ENCODE data around the gene ACTG1.
A peak's percentile ranks its signal among the peaks of the same experiment; 100 is the strongest.

ACTG1 gene

GRCh38 chr17:81539571-81539900 lies 26.9 kb upstream of the ACTG1 start:
- Histone ChIP-seq H3K27me3 (peaks cover 0 to 15% of the 10 kb centered on the region in 2 donors), H3K4me3 (no peak overlapping the region), H3K36me3 (peaks cover 28 to 65% (median 59%) of the 10 kb centered on the region in 3 donors), H3K9me3 (no peaks in the 10 kb centered on the region), H3K27ac (no peak overlapping the region), H3K4me1 (peaks cover 0 to 14% (median 10%) of the 10 kb centered on the region in 4 donors)
- DNase-seq = no peak
- TF ChIP-seq CTCF (IDR thresholded peaks at IDR 0.05) = no peak
- intact Hi-C loops (cut with DNase I; ENCODE audit: low total_unique reads) = no loop called here

GRCh38 chr17:81538651-81539570 lies 26.3 kb upstream of the ACTG1 start:
- Histone ChIP-seq H3K27me3 (peaks cover 0 to 15% of the 10 kb centered on the region in 2 donors), H3K36me3 (peaks cover 23 to 59% (median 52%) of the 10 kb centered on the region in 3 donors), H3K4me1 (peaks cover 0 to 20% (median 10%) of the 10 kb centered on the region in 4 donors), H3K9me3 (no peaks in the 10 kb centered on the region), H3K27ac (no peak overlapping the region), H3K4me3 (no peak overlapping the region)
- DNase-seq = no peak
- TF ChIP-seq CTCF (IDR thresholded peaks at IDR 0.05) = no peak
- intact Hi-C loops (cut with DNase I; ENCODE audit: low total_unique reads) = no loop called here

DNA sequence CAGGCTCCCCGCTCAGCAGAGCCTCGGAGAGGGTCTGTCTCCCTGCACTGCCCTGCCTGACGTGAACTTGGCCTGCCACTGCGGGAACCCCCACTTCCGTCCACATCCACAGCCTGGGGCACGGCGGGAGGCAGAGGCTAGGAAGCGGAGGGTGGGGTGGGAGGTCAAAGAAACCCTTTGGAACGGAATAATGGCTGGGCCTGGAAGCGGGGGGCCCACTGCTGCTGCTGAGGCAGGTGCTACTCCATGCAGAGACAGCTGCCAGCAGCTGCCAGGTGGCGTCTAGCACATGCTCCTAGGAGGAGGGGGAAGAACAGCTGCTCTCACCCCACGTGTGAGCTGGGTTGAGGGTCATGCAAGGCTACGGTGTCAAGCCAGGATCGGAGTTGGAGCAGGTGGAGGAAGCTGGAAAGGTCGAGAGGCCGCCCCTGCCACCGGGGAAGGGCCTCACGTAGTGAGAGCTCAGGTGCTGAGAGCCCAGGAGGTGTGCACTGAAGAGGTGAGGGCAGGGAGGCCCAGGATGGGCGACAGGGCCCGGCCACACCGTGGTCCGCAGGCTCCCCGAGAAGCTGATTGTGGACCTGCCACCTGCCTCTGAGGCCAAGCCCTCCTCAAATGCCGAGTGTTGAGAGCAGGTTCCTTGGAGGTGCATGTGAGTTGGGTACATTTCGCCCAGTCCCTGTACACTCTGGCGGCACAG lies 25.4 kb upstream of the ACTG1 start:
- Histone ChIP-seq H3K9me3 (no peaks in the 10 kb centered on the region), H3K36me3 (peaks cover 15 to 50% (median 43%) of the 10 kb centered on the region in 3 donors), H3K4me1 (peaks cover 0 to 20% (median 10%) of the 10 kb centered on the region in 4 donors), H3K27me3 (peaks cover 0 to 15% of the 10 kb centered on the region in 2 donors), H3K4me3 (no peak overlapping the region), H3K27ac (no peak overlapping the region)
- DNase-seq = no peak
- intact Hi-C loops (cut with DNase I; ENCODE audit: low total_unique reads) = no loop called here
- no peak for TF ChIP-seq CTCF (IDR thresholded peaks at IDR 0.05)

GRCh38 chr17:81537343-81537855 lies 24.8 kb upstream of the ACTG1 start:
- TF ChIP-seq CTCF (IDR thresholded peaks at IDR 0.05) = peak; percentile 48 to 50

GRCh38 chr17:81536299-81537290 lies 24.0 kb upstream of the ACTG1 start:
- Histone ChIP-seq H3K4me1 (peaks cover 0 to 20% (median 10%) of the 10 kb centered on the region in 4 donors), H3K4me3 (no peak overlapping the region), H3K36me3 (peaks cover 15 to 40% (median 34%) of the 10 kb centered on the region in 3 donors), H3K27me3 (peaks cover 0 to 15% of the 10 kb centered on the region in 2 donors), H3K27ac (no peak overlapping the region), H3K9me3 (no peaks in the 10 kb centered on the region)
- no peak for DNase-seq
- intact Hi-C loops (cut with DNase I; ENCODE audit: low total_unique reads) = no loop called here
- no peak for TF ChIP-seq CTCF (IDR thresholded peaks at IDR 0.05)

More at GRCh38 chr17:81537343-81537855, 24.8 kb upstream of the ACTG1 start:
- Histone ChIP-seq H3K9me3 (no peaks in the 10 kb centered on the region), H3K4me1 (peaks cover 0 to 20% (median 10%) of the 10 kb centered on the region in 4 donors), H3K27me3 (peaks cover 0 to 15% of the 10 kb centered on the region in 2 donors), H3K4me3 (no peak overlapping the region), H3K36me3 (peaks cover 15 to 44% (median 37%) of the 10 kb centered on the region in 3 donors), H3K27ac (no peak overlapping the region)
- DNase-seq = no peak
- intact Hi-C loops (cut with DNase I; ENCODE audit: low total_unique reads) = no loop called here

All from tibial artery (tissue), 4 donors.